HG03457 (cell line): ENCODE data around the gene CCR3.

ENCODE experiments used
- ATAC-seq: cut with Tn5 transposase; IDR thresholded peaks from one replicate; pipeline ENCODE4 v1.9.1; 2021; ENCODE audit warnings: moderate number of reproducible peaks; ENCODE audit not compliant: unreplicated experiment

The CCR3 gene

GRCh38 chr3:46270474-46270873 is 28.2 kb downstream of the CCR3 start:
- no peak for ATAC-seq

GRCh38 chr3:46271209-46271745 is 29.0 kb downstream of the CCR3 start:
- no peak for ATAC-seq

GRCh38 chr3:46272028-46272451 is 29.8 kb downstream of the CCR3 start:
- ATAC-seq = no peak

GRCh38 chr3:46276497-46277099 is 34.3 kb downstream of the CCR3 start:
- no peak for ATAC-seq

GRCh38 chr3:46277476-46277875 is 35.2 kb downstream of the CCR3 start:
- ATAC-seq = no peak

GRCh38 chr3:46278816-46279672 is 36.8 kb downstream of the CCR3 start:
- ATAC-seq = no peak

DNA sequence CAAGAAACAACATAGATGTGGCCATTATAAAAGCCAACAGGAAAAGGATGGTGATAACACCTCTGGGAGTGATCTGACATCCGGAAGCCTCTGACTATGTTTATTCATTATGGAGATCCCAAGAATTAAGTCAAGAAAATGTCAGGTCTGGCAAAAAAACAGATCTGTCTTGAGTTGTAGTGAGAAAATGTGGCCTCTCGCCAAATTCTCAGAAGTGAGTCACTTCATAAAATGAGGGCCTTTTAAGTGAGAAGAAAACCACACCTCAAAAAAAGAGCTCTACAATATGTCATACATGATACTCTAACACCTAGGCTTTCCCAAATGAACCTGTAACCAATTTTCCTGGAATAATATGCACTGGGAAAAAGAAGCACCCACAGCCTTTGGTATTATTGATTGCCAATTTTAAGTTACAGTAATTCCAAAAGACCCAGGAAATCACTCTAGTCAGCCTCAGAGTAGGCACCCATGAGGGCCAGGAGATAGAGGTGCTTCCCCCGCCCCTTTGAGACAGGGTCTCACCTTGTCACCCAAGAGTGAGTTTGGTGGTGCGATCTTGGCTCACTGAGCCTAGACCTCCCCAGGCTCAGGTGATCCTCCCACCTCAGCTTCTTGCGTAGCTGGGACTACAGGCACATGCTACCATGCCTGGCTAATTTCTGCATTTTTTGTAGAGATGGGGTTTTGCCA is 38.0 kb downstream of the CCR3 start:
- ATAC-seq = no peak

GRCh38 chr3:46281551-46281950 is 39.3 kb downstream of the CCR3 start:
- ATAC-seq = no peak

- ATAC-seq = no peak
Observed at GRCh38 chr3:46282041-46282440, 39.8 kb downstream of the CCR3 start.

DNA sequence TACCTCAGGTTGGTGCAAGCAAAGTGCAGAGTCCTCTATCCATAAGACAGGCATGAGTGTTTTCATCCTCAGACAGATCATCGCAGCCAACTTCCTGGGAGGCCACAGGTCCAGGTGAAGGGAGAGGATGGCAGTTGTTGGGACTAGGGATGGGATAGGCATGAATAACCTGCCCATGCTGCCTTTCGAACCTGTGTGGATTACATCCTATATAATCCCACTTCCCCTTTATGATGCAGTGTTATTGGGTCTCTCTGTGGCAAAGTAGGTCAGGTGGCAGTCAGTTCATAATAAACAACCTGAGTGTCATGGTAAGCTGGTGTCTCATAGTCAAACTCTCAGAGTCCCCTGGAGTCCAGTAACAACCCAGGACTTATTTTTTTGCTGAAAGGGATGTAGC is 40.4 kb downstream of the CCR3 start:
- no peak for ATAC-seq

- ATAC-seq = no peak
Observed at GRCh38 chr3:46283881-46284450, 41.7 kb downstream of the CCR3 start.

DNA sequence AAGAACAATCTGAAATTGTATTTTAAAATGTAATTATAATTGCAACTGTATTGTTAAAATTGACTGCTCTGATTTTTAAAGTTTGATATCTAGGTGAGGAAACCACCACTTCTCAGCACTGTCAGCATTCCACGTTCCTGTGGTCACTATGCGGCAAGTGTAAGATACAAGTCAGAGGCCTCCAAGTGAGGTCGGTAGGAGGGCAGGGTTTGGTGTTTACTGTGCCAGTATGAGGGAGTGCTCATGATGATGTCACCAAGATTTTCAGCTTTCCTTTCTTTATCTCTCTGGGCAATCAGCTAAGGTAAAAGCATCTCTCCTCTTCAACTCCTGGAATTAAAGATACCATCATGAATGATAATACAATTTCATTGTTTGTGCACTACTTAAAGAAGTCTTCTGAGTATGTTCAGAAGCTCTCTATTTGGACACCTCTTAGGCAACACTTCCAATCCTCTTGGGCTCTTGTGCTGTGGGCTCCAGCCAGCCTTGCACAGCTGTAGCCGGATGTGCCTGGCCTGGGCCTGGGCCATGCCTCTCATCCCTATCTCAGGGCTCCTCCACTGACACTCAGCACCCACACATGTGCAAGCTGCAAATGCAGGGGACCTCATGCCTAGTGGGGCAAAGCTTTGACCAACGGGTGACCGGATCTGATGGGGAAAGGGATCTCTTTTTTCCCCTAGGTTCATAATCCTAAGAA is 42.9 kb downstream of the CCR3 start:
- ATAC-seq = no peak

- no peak for ATAC-seq
Observed at GRCh38 chr3:46285931-46286619, 43.8 kb downstream of the CCR3 start.

DNA sequence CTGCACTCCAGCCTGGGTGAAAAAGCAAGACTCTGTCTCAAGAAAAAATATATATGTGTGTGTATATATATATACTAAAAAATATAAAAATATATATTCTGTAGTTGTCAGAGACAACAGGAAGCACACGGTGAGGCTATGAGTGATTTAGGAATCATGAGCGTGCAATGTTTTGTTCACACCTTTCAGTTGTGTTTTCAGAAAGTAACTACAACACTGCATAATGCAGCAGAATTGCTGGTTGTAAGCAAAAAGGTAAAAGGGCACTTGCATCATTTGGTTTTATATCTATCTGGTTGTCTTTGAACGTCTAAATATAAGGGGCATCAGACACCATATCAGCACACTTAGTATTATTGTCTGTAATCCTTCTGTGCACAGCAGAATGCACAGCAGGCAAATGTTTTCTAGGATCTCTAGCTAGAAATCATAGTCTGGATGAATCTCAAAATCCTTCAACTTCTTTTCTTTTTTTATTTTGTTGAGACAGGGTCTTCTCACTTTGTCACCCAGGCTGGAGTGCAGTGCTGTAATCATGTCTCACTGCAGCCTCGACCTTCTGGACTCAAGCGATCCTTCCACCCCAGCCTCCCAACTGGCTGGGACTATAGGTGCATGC is 44.8 kb downstream of the CCR3 start:
- no peak for ATAC-seq

- no peak for ATAC-seq
Observed at GRCh38 chr3:46289551-46289950, 47.3 kb downstream of the CCR3 start.

DNA sequence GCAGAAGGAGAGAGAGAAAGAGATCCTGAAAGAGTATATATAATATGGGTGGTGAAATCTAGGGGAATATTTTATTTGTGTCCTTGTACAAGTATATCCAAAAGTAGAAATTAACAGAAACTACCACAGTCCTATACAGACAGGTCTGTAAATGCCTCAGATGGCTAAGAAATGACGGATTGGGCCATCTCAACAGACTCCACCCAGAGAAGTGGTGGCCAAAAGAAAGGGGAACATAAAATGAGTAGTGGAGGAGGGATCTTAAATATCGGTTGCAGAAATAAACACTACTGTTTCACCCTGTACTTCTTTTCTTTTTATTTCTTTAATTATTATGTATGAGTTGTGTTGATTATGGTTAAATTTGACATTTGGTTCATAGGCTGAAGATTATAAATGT is 47.7 kb downstream of the CCR3 start:
- no peak for ATAC-seq

- ATAC-seq = no peak
Observed at GRCh38 chr3:46291046-46291445, 48.8 kb downstream of the CCR3 start.

GRCh38 chr3:46293035-46293724 is 50.9 kb downstream of the CCR3 start:
- ATAC-seq = no peak
